NCI-H748 (cell line): ENCODE results near the gene MYO19.
"Not testable (repeated sequence)": the region's sequence is repeated elsewhere in the genome, so short reads cannot be mapped to it uniquely, and the experiment has no call there.

ENCODE experiments used
- DNase-seq: peaks from one replicate; lab custom pipeline; 2025; ENCODE audit not compliant: unreplicated experiment; lab: John Stamatoyannopoulos, UW

MYO19 gene

DNA sequence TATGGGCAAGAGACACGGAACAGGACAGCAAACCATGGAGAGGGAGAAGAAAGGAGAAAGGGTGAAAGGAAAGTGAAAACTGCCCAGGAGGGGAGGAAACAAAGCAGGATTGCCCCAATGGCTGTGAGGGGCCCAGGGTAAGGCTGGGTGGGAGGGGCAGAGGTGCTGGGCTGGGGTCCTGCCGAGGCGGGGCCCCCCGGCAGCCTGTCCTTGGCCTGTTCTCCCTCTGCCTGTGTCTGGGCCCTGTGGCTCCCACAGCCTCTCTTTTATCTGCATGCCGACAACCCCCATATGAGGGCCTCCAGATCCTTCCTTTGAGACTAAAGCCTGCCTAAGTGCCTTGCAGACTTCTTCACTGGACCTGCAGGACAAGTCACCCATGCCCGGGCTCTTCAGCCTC is 32.7 kb downstream of the MYO19 start:
- no peak for DNase-seq

DNA sequence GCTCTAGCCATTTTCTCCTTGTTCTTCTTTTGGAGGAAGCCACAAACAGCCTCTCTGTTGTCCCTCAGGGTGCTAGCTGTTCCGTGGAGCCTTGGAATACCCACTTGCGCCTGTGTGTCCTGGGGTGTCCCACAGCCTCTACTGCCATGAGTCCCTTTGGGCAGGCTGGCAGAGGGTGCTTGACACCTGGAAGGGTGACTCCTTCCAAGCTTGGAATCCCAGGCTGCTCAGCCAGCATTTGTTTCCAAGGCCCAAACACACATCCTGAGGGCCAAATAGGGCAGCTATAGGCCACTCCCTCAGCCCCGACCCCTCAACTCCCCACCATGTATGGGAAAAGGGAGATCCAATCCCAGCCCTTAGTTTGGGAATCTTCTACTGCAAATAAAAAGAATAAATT is 33.3 kb downstream of the MYO19 start:
- no peak for DNase-seq

DNA sequence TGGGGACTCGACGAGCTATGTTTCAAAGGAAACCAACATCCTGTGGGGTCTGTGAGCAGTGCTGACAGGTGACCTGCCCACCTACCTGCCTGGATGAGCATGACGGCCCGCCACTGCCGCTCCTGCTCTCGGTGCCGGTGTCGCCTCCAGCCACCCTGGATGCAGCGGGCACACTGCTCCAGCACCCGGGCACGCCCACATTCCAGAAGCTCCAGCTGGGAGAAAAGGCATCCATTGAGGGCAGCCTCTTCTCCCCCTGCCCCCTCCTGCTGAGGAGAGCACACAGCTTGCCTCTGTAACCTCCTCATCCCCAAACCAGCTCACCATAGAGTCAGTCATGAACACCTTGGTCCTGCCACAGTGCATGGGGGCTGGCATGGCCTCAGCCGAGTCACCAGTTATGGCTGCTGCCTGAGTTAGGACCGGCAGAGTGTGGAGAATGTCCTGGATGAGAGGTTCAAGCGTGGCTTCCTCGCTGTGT is 33.9 kb downstream of the MYO19 start:
- no peak for DNase-seq

DNA sequence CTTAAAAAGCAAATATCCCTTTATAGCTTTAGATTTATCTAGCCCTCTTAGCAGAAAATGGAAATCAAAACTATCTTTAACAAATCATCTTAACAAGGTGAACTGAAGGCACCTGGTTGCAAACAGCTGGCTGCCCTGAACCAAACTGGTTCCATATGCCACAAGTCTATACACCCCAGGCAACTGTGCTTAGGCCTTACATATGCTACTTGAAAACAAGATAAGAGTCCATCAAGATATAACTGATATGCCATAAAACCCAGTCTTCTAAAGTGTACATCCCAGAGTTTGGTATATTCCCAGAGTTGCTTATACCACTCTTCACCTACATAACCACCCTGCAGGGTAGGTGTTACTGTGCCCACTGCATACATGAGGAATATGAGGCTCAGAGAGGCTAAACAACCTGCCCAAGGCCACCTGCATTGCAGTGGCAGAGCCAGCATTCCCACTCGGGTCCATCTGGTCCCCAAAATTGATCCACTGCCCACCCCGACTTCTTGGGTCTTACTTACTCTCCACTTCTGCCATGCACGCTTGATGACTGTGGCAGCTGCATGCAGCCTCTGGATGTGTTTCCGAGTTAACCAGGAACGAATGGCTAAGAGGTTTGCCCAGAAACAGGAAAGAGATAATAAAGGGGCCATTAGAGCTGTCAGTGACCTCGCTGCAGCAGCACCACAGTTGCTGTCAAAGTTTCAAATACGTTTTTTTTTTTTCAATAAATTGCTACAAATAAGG is 35.9 kb downstream of the MYO19 start:
- DNase-seq = no peak

DNA sequence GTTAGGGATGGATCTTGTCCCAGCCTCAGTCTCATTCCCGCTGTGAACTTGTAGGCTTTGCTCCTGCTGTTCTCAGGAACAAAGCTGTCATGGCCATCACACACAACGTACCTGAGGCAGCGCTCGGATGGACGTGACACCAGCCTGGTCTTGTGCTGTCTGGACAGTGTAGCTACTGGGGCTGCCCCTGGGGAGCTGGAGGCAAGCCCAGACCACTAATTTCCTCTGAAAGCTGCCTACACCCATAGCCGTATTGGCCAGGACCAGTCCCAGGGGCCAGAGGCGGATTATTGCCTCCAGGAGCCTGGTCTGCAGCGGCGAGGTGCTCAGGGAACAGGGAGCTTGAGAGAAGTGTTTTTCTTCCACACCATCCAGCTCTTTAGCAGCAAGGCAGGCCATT is 36.5 kb downstream of the MYO19 start:
- no peak for DNase-seq

DNA sequence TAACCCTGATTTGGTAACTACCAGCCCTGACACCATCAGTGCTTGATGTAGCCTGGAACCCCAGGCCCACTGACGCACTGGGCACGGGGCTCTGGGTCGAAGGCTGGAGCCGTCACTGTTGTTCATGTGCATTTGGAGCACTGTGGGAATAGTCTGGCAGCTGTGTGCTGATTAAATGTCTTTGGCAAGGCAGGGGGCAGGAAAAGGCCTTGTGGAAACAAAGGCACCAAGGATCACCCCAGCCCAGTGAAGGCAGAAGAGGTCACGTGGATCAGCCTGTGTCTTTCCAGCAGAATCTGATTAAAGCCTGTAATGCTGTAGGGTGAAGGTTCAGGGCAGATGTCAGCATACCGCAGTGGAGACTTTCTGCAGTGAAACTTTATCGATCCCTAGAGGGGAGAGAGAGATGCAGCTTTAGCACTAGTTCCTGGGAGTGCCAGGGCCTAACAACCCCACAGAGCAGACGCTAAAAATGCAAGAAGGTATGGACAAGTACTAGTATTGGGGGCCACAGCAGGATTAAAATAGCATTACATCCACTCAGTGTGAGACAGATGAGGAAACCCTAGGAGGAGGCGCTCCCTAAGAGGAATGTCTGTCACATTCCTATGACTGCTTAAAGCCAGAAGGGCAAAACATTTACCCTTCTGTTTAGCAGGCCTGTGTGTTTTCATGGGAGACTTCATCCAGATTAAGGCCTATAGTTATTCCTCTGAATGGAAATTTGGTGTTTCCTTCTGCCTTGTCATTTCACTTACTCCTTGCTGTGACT is 38.5 kb downstream of the MYO19 start:
- DNase-seq = no peak

DNA sequence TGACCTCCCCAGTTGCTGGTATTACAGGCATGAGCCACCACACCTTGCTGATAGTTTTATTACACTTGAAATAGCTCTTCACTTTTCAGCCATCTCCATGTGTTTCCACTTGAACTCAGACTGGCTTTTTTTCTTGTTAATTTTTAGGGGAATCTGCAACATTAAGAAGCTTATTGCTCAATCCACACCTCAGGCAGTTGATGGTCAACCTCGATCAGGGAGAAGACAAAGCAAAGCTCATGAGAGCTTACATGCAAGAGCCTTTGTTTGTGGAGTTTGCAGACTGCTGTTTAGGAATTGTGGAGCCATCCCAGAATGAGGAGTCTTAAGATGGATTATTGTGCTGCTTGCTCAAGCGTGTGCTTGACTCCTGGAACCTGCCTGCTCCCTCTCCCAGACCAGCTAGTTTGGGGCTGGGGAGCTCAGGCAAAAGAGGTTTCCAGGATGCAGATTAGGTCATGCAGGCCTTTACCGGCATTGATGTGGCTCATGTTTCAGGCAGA is 39.5 kb downstream of the MYO19 start:
- no peak for DNase-seq

DNA sequence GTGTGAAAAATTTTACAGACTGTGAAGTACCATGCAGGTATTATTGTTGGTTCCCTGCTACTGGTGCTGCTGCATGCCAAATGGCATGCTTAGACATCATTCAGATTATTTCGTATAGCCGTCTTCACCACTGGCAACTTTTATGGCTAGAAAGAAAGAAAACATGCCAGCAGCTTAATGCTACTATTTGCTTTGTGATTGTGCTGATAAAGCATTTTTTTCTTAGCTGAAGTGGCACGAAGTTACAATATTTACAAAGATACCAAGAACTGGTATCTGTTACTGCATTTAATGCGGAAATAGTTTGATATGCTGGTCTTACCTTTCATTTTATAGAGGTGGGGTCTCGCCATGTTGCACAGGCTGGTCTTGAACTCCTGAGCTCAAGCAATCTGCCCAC is 40.0 kb downstream of the MYO19 start:
- no peak for DNase-seq

DNA sequence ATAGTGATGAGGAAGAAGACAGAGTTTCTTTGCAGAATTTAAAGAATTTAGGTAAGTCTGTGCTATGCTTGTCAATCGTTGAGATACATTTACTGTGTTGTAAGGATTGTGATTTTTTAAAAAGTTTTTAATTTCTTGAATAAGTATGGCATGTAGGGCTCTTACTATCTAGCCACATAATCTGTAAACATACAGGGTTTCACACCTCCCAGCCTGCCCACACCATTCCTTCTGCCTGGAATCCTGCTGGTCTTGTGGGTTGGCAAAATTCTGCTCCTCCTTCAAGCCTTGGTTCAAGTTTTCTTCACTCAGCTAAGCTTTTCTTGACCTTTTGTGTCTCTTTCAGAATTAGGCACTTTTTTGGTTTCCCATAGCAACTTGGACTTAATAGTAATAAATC is 40.7 kb downstream of the MYO19 start:
- no peak for DNase-seq

DNA sequence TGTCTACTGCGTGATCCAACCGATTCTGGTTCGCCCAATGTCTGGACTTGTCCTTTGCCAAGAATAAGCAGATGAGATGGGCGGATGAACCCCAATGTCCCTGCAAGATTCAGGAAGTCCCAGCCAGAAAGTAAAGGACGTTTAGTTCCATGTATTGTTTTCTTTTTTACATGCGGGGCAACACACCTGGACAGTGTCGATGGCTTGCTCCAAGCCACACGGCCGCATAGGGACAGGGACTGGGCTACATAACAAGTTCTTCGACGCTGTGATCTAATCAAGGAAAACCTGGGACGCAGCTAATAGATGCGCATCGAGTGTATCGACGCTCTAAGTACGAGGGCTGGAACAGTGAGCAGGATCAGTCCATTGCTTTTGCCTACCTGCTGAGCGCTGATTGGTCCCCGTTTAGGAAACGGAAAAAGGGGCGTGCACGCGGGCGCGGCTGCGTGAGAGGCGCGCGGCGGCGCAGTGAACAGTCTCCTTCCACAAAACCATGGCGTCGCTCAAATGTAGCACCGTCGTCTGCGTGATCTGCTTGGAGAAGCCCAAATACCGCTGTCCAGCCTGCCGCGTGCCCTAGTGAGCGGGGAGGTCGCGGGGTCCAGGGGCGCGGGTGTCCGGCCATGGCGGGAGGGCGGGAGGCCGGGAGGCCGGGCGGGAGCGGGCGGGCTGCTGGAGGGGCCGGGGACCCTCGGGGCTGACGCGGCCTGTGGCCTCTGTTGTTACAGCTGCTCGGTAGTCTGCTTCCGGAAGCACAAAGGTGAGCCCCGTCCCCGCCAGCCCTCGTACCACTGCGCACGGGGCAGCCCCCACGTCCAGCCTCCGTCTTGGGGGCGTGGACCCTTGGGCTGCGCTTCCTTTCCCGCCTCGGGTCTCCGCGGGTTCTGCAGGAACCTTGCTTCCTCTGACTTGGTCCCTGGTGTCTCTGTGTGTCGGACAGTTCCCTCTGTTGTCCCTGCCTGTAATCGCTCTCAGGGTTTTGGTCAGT is 48.2 kb downstream of the MYO19 start, which contains the start of gene ZNHIT3:
TSS of gene ZNHIT3 (plus strand) at position 478 of the 991 bp plus-strand sequence. CDS start at position 497, 19 bp downstream.
- DNase-seq = peak; percentile 98

DNA sequence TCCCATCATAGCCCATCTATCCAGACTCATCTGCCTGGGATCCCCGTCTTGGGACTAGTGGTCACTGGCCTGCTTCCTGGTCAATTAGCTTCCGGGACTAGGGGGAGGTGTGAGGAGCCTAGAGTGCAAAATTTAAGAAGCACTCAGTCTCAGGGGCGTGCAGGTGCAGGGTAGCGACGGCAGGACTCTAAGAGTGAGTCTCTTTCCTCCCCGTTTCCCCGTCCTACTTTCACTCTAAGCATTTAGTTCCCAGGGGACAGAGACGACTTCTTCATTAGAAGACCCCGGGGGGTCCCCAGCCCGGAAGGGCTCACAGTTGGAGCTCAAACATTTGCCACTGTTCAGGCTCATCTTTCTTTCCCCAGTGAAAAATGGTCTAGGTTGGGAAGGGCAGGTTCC is 48.9 kb downstream of the MYO19 start:
- peak; percentile 56 for DNase-seq

DNA sequence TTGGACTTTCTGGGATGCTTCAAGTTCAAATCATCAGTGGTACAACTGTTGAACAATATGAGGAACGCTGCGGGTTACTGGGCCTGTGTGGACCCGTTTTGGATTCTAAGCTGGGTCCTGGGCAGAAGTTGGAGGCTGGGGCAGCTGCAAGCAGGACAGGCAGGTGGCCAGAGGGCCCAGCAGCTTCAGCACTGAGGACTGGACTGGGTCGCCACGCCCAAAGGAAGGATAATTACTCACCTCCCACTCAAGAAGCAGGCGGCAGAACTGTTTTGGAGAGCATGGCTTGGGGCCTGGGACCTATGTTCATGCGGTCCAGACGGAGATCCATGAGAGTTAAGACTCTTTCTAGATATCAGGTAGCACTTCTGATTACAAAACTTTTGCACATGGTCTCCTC is 49.6 kb downstream of the MYO19 start:
- no peak for DNase-seq

DNA sequence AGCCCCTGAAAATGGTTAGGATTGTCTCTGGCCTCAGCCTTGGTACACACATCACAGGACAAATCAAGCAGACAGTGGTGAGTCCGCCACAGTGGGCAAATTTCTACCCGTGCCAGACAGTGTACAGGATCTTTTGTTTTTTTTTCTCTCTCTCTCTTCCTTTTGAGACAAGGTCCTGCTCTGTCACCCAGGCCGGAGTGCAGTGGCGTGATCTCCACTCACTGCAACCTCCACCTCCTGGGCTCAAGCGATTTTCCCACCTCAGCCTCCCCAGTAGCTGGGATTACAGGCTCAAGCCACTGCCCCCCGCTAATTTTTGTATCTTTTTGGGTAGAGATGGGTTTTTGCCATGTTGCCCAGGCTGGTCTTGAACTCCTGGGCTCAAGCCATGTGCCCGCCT is 50.6 kb downstream of the MYO19 start:
- DNase-seq = not testable (repeated sequence)

DNA sequence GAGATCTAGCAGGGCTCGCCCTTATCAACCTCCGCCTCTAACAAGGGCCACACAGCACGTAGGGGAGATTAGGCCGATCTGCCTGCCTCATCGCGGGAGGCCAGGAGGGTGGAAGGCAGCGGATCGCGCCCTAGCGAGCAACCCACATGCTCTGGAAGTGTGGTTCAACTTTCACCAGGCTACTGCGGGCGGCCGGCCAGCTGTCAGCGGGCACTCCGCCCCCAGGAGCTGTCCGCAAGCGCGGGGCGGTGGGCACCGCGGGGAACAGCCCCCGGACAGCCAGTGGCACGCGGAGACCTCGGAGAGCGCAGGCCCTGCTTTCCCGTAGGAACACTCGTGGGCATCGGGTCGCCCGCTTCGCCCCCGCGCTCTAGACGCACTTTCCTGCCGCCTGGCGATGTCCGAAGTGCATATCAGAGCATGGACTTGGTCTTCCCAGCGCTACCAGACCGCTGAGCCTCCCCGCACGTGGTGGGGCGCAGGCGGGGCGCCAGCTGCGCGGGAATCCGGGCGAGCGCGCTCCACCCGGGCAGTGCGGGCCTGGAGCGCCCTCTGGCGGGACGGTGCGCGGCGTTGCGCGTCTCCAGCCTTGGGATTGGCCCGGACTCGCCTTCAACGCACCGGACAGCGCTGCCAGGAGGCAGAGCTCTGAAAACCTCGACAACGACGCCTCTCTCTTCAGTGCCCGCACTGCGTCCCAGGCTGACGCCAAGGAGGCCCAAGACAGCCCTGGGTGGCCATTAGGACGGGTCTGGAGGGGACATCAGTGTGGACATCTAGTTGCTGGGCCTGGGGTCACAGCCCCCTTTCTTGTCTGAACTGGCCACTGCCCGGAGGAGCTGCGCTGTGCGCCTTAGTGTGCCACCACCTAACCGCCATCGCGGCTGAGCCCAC is 51.8 kb downstream of the MYO19 start:
- peak; percentile 82 for DNase-seq

DNA sequence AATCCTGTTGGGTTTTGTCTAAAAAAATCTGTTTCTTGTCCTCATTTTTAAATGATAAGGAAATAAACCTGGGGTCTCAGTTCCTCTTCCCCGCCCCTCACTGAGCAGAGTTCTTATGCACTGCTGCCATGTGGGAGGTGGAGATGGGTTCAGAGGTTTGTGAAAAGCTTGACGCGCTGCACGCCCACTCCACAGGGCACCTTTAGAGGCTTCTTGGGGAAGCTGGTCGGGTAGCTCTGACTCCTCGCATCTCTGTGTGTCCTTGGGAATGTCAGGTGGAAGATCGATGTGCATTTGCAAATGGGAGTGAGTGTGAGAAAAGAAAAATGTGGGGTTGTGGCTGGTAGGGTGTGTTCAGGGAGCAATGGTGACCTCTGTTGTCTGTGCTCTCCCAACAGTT is 52.8 kb downstream of the MYO19 start:
- DNase-seq = no peak

DNA sequence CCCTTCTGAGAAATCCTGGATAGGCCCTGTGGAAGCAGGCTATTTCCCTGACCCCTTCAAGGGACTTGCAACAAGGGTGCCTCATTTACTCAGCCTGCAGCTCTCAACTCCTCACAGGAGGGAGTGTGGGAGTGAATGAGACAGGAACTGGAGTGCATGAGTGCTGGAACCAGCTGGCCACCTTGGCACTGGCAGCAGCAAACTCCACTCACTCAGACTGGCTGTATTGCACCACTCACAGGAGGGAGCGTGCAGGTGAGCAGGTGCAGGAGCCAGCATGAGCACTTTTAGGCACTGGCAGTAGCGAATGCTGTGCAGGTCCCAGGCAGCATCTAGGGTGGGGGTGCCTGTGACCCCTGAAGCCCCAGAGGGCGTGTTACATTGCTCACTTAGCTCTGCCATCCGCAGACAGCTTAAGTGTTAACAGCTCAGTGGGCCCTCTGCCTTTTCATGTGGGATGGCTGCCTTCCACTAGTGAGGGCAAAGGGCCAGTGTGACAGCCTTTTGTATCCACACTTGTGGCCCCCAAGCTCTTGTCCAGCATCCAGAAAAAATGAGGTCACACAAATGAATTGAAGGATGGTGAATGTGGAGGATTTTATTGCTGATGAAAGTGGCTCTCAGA is 59.2 kb downstream of the MYO19 start:
- no peak for DNase-seq

DNA sequence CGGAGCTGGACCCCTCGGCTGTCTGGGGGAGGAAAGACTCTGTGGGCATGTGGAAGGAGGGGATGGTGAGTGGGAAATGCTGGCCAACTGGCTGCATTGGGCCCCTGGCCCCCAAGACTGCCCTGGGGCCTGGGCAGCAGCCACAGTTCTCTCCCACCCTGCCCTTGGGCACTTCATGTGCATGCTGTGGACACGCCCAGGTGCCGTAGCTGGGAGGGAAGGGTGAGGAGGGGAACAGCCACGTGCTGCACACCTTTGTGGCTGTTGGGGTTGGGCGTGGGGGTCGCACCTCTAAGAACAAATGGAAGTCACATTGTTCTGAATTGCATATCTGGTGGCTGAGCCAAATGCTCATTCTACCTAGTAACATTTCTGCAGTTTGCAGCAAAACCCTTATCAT is 60.1 kb downstream of the MYO19 start:
- no peak for DNase-seq

DNA sequence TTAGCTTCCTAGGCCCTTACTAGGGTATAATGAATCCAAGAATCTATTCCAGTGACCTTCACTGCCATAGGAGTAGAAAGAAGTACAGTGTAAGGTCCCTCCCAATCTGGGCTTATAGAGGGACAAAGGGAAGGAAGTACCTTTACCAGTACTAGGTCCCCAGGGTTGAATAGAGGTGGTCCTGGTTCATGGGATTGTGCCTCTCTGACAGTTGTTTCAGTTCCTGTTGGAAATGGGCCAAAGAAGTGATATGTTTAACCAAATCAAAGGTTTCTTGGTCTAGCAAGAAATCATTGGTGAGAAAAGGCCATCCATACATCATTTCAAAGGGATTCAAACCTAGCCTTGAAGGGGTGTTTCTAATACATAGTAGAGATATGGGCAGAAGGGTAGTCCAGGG is 64.2 kb downstream of the MYO19 start:
- no peak for DNase-seq

DNA sequence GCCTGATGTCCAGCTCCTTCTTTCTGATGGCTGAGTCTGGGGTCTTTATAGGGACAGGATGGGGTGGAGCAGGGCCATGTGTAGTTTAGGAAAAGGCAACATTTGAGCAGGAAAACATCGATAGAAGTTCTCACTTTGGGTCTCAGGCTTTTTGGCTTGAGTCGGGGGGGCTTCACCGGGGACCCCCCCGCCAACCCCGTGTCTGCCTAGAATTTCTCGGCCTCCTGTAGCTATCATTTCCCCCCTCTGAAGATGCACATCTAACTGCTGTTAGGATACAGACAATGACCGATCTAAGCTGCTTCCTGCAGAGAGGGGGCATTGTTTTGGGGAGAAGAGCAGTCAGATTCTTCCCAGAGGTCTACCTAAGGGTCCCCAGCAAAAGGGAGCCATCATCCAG is 64.9 kb downstream of the MYO19 start:
- DNase-seq = no peak
